HepG2 (cell line): Measurements from ENCODE around the gene ZG16. TPM values are rescaled to one million over a fixed set of nuclear protein-coding genes. Genes with fewer than 3 reads are reported as not detected.

Source experiments
- GATAD2A ChIP-seq: IDR thresholded peaks from 2 replicates; pipeline ENCODE4 v1.6.1; 2016
- MAFF ChIP-seq: IDR thresholded peaks from 2 replicates; pipeline ENCODE4 v1.6.1; 2011; ENCODE audit warnings: low read depth, low read length, improper control_type of control experiment
- MAFK ChIP-seq, 2 experiments: IDR thresholded peaks in 1 of 2; conservative IDR thresholded peaks in 1 of 2; 2 replicates each; pipeline ENCODE4 v1.6.1; 2011; ENCODE audit warnings: improper control_type of control experiment in 2 of 2, low read length in 2 of 2
- NFE2 ChIP-seq: sonication (generic); formaldehyde crosslinking; IDR thresholded peaks from 2 replicates; pipeline ENCODE4 v1.4.0; 2020; ENCODE audit warnings: missing genetic modification reagents
- NONO ChIP-seq, 2 experiments: fragments of 450-650 bp in 1 of 2; sonication (generic) in 1 of 2; formaldehyde crosslinking in 1 of 2; IDR thresholded peaks in 1 of 2; conservative IDR thresholded peaks in 1 of 2; 2 replicates each; pipeline versions ENCODE4 v1.6.1 to v1.8.0; 2017 to 2022; ENCODE audit warnings: mild to moderate bottlenecking in 1 of 2, missing genetic modification reagents in 1 of 2, moderate library complexity in 1 of 2
- REPIN1 ChIP-seq: sonication (generic); formaldehyde crosslinking; IDR thresholded peaks from 2 replicates; pipeline ENCODE4 v1.8.0; 2022; ENCODE audit warnings: missing genetic modification reagents, low read depth, mild to moderate bottlenecking, borderline replicate concordance
- SMAD9 ChIP-seq: sonication (generic); formaldehyde crosslinking; IDR thresholded peaks from 2 replicates; pipeline ENCODE4 v1.5.1; 2020; ENCODE audit warnings: mild to moderate bottlenecking, missing genetic modification reagents
- SP4 ChIP-seq: sonication (generic); formaldehyde crosslinking; IDR thresholded peaks from 2 replicates; pipeline ENCODE4 v1.8.1; 2023; ENCODE audit warnings: mild to moderate bottlenecking, missing genetic modification reagents
- TP53 ChIP-seq: sonication (generic); formaldehyde crosslinking; conservative IDR thresholded peaks from 2 replicates; pipeline ENCODE4 v1.4.0; 2020; ENCODE audit warnings: missing genetic modification reagents
- ZMYM2 ChIP-seq: sonication (generic); formaldehyde crosslinking; IDR thresholded peaks from 2 replicates; pipeline ENCODE4 v1.8.0; 2022; ENCODE audit warnings: mild to moderate bottlenecking, missing genetic modification reagents
- ZNF382 ChIP-seq: sonication (generic); formaldehyde crosslinking; IDR thresholded peaks from 2 replicates; pipeline ENCODE4 v1.5.0; 2020; ENCODE audit warnings: missing genetic modification reagents, mild to moderate bottlenecking, borderline replicate concordance
- ZNF567 ChIP-seq: sonication (generic); formaldehyde crosslinking; IDR thresholded peaks from 2 replicates; pipeline ENCODE4 v1.8.1; 2023; ENCODE audit warnings: mild to moderate bottlenecking, missing genetic modification reagents, borderline replicate concordance
- ZNF577 ChIP-seq: sonication (generic); formaldehyde crosslinking; IDR thresholded peaks from 2 replicates; pipeline ENCODE4 v1.4.0; 2020; ENCODE audit warnings: mild to moderate bottlenecking, low read depth, missing genetic modification reagents, borderline replicate concordance
- ZNF790 ChIP-seq: sonication (generic); formaldehyde crosslinking; IDR thresholded peaks from 2 replicates; pipeline ENCODE4 v1.8.0; 2022; ENCODE audit warnings: missing genetic modification reagents, mild to moderate bottlenecking, borderline replicate concordance
- polyA plus RNA-seq, 8 experiments: library from polyadenylated mRNA; depleted of rRNA in 3 of 8; stranded (reverse) in 7 of 8; unstranded in 1 of 8; fragments of >200 nt; fragmentation: Illumina TruSeq in 4 of 8; extraction: Trizol in 4 of 8; gene quantifications; 2 replicates each; pipeline versions ENCODE4 v1.2.1 to v1.2.3, GENCODE V29; 2011 to 2016; ENCODE audit warnings: low read depth in 4 of 8, missing spikeins in 1 of 8, mixed read lengths in 1 of 8; ENCODE audit not compliant: insufficient read depth in 1 of 8
- total RNA-seq, 5 experiments: library from RNA; depleted of rRNA; stranded (reverse); fragments of >200 nt; fragmentation: Illumina TruSeq; extraction: Trizol; gene quantifications; 2 replicates each; pipeline ENCODE4 v1.2.3, GENCODE V29; 2016; ENCODE audit warnings: low read depth in 1 of 5
- TF ChIP-seq, protein P1 (sequence below): sonication (generic); formaldehyde crosslinking; IDR thresholded peaks from 2 replicates; pipeline ENCODE4 v1.4.0; 2020; ENCODE audit warnings: mild to moderate bottlenecking, low read depth, missing genetic modification reagents
- TF ChIP-seq, protein P2 (sequence below): fragments of 450-650 bp; IDR thresholded peaks from 2 replicates; pipeline ENCODE4 v1.6.1; 2017
- TF ChIP-seq, protein P3 (sequence below): sonication (generic); formaldehyde crosslinking; conservative IDR thresholded peaks from 2 replicates; pipeline ENCODE4 v1.4.0; 2020; ENCODE audit warnings: missing genetic modification reagents
- TF ChIP-seq, protein P4 (sequence below): sonication (generic); formaldehyde crosslinking; IDR thresholded peaks from 2 replicates; pipeline ENCODE4 v1.9.0; 2021; ENCODE audit warnings: missing genetic modification reagents, borderline replicate concordance
- TF ChIP-seq, protein P5 (sequence below): sonication (generic); formaldehyde crosslinking; IDR thresholded peaks from 2 replicates; pipeline ENCODE4 v1.8.0; 2022; ENCODE audit warnings: missing genetic modification reagents, mild to moderate bottlenecking, inconsistent platforms, borderline replicate concordance

The ZG16 gene
- total and polyA plus RNA-seq, 2 of the 13 experiments (the other 11 are each of a cell fraction or from before 2014, with no cell fraction given), result 0.04 to 0.07 TPM

DNA sequence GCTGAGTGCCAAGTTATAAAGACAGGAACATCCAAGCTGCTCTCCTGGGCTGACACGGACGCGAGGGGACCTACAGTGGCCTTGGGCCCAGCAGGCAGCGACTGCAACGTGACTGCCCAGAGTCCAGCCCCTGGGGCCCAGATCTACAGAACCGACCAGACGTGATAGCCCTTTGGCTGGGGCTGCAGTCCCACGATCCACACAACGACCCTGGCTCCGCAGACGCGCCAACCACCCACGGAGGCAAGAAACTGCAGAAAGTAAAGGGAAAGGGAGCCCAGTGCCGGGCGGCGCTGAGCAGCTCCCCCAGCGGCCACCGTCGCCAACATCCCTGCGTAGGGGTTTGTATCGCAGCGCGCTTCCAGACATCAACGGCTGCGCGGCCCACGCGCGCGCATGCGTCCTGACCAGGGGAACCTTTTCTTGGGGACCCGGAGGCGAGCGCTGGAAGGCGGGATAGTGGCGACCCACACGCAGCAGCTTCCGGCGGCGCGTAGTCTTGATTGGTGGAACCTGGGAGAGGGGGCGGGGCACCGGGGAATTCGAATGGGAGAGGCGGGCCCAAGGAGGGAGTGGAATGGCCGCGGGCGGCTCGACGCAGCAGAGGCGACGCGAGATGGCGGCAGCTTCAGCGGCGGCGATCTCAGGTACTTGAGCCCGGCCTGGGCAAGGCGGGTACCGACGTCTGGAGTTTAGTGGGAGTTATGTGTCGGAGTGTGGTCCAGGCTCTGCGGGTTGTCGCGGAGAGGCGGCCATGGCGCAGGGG is 12.3 kb downstream of the ZG16 start, which contains the start of gene KIF22 (continued):
- TF ChIP-seq ZNF567 (CRISPR knock-in tag) (peak; percentile 90; the same call in 1 of the 2 replicates), ZNF790 (CRISPR knock-in tag) (no peak), NFE2 (CRISPR knock-in tag) (0 out of 2 replicates have a peak, but pooled peaks have one; percentile 31), GATAD2A (CRISPR knock-in tag) (peak; percentile 76), MAFK (conservative IDR thresholded peaks at IDR 0.05 in 1 of 2, IDR thresholded peaks at IDR 0.05 in 1 of 2; ENCODE audit: low read length in 2 of 2) (no peak), NONO (IDR thresholded peaks at IDR 0.05) (no peak), NONO (CRISPR knock-in tag; conservative IDR thresholded peaks at IDR 0.05) (peak; percentile 97), ZNF382 (CRISPR knock-in tag) (no peak), ZMYM2 (no peak; the same call in 1 of the 2 replicates), MAFF (no peak), SMAD9 (peak; percentile 46), SP4 (CRISPR knock-in tag) (peak; percentile 99), REPIN1 (CRISPR knock-in tag) (peak; percentile 96), ZNF577 (CRISPR knock-in tag) (no peak), TP53 (CRISPR knock-in tag) (no peak; the same call in 1 of the 2 replicates)
- TF ChIP-seq, protein P1, sequence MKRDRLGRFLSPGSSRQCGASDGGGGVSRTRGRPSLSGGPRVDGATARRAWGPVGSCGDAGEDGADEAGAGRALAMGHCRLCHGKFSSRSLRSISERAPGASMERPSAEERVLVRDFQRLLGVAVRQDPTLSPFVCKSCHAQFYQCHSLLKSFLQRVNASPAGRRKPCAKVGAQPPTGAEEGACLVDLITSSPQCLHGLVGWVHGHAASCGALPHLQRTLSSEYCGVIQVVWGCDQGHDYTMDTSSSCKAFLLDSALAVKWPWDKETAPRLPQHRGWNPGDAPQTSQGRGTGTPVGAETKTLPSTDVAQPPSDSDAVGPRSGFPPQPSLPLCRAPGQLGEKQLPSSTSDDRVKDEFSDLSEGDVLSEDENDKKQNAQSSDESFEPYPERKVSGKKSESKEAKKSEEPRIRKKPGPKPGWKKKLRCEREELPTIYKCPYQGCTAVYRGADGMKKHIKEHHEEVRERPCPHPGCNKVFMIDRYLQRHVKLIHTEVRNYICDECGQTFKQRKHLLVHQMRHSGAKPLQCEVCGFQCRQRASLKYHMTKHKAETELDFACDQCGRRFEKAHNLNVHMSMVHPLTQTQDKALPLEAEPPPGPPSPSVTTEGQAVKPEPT (CRISPR knock-in tag), result peak; percentile 79; the same call in 1 of the 2 replicates
- TF ChIP-seq, protein P2, sequence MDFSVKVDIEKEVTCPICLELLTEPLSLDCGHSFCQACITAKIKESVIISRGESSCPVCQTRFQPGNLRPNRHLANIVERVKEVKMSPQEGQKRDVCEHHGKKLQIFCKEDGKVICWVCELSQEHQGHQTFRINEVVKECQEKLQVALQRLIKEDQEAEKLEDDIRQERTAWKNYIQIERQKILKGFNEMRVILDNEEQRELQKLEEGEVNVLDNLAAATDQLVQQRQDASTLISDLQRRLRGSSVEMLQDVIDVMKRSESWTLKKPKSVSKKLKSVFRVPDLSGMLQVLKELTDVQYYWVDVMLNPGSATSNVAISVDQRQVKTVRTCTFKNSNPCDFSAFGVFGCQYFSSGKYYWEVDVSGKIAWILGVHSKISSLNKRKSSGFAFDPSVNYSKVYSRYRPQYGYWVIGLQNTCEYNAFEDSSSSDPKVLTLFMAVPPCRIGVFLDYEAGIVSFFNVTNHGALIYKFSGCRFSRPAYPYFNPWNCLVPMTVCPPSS, result no peak
- TF ChIP-seq, protein P3, sequence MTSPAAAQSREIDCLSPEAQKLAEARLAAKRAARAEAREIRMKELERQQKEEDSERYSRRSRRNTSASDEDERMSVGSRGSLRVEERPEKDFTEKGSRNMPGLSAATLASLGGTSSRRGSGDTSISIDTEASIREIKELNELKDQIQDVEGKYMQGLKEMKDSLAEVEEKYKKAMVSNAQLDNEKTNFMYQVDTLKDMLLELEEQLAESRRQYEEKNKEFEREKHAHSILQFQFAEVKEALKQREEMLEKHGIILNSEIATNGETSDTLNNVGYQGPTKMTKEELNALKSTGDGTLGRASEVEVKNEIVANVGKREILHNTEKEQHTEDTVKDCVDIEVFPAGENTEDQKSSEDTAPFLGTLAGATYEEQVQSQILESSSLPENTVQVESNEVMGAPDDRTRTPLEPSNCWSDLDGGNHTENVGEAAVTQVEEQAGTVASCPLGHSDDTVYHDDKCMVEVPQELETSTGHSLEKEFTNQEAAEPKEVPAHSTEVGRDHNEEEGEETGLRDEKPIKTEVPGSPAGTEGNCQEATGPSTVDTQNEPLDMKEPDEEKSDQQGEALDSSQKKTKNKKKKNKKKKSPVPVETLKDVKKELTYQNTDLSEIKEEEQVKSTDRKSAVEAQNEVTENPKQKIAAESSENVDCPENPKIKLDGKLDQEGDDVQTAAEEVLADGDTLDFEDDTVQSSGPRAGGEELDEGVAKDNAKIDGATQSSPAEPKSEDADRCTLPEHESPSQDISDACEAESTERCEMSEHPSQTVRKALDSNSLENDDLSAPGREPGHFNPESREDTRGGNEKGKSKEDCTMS (CRISPR knock-in tag), result no peak
- TF ChIP-seq, protein P4, sequence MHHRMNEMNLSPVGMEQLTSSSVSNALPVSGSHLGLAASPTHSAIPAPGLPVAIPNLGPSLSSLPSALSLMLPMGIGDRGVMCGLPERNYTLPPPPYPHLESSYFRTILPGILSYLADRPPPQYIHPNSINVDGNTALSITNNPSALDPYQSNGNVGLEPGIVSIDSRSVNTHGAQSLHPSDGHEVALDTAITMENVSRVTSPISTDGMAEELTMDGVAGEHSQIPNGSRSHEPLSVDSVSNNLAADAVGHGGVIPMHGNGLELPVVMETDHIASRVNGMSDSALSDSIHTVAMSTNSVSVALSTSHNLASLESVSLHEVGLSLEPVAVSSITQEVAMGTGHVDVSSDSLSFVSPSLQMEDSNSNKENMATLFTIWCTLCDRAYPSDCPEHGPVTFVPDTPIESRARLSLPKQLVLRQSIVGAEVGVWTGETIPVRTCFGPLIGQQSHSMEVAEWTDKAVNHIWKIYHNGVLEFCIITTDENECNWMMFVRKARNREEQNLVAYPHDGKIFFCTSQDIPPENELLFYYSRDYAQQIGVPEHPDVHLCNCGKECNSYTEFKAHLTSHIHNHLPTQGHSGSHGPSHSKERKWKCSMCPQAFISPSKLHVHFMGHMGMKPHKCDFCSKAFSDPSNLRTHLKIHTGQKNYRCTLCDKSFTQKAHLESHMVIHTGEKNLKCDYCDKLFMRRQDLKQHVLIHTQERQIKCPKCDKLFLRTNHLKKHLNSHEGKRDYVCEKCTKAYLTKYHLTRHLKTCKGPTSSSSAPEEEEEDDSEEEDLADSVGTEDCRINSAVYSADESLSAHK (CRISPR knock-in tag), result no peak
- TF ChIP-seq, protein P5, sequence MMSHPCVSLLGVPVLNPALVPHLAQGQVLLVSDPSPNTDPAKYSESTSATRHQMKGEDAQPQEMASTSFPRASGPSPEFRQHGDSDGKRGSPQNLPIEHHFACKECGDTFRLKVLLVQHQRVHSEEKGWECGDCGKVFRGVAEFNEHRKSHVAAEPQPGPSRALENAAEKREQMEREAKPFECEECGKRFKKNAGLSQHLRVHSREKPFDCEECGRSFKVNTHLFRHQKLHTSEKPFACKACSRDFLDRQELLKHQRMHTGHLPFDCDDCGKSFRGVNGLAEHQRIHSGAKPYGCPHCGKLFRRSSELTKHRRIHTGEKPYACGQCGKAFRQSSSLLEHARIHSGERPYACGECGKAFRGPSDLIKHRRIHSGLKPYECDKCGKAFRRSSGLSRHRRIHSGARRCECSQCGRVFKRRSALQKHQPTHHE, result no peak; the same call in 1 of the 2 replicates
